CD4-positive, alpha-beta T cell treated with Interleukin-15 for 1 hour (primary cell): Measurements from ENCODE around the gene OSBPL2.

Experiments
- DNase-seq: peaks from one replicate; pipeline ENCODE4 v3.0.0-alpha.2; 2020

OSBPL2 gene

DNA sequence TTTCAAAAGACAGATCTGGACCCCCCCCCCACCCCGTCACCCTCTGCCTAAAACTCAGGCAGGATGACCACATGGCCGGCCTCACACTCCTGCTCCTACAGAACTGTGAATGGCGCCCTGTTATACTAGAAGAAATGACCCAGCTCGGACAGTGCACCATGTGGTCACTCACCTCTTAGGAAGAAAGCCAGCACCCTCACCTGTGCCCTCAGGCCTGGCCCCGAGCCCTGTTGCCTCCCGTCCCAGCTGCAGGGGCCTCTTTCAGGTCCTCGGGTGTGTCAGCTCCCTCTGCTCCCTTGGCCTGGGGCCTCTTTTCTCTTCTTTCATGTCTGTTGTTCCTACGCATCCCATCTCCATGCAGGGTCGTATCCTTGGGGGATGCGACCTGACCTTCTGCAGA, 23.7 kb downstream of the OSBPL2 start:
- no peak for DNase-seq

DNA sequence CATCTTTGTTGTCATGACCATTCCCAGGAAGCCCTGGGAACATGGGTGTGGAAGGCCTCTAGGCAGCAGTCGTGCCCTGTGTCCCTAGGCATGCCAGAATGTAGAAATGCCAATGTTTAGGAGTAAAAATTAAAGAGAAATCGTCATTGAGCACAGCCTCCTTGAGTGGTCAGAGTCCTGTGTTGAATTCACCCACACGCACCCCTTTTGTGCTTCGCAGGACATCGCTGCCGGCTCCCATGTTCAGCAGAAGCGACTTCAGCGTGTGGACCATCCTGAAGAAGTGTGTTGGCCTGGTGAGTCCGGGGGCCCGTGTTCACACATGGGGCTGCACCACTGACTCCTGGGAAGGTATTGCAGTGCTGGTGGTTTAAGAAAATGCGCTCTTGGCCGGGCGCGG, 25.1 kb downstream of the OSBPL2 start:
- DNase-seq, result no peak

DNA sequence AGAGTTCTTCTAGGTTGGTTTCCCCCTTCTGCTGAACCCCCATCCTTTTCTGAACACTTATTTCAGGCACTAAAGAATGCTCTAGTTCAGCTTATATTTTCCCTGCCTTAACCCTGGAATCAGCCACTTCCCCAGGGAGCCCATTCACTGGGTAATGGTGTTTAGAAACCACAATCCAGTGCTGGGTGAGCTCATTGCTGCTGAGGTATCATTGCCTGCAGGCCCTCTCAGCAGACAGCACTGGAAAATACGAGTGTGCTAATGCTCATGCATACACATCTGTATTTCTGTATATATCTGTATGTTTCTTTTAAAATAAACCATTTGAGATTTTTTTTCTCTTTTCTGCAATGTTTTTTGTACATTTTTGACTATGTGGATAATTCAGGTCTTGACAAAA, 27.0 kb downstream of the OSBPL2 start:
- DNase-seq, result no peak

DNA sequence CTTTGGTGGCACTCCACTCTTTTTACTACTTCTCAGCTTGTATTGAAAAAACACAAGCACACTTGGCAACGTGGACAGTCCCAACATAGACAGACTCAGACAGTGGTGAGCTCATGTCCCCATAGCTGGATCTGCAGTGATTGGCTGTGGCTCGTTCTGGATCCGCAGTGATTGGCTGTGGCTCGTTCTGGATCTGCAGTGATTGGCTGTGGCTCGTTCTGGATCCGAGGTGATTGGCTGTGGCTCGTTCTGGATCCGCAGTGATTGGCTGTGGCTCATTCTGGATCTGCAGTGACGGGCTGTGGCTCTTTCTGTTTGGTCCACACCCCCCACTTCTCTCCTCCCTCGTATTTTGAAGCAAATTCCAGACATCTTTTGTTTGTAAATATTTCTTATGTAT, 28.0 kb downstream of the OSBPL2 start:
- no peak for DNase-seq

DNA sequence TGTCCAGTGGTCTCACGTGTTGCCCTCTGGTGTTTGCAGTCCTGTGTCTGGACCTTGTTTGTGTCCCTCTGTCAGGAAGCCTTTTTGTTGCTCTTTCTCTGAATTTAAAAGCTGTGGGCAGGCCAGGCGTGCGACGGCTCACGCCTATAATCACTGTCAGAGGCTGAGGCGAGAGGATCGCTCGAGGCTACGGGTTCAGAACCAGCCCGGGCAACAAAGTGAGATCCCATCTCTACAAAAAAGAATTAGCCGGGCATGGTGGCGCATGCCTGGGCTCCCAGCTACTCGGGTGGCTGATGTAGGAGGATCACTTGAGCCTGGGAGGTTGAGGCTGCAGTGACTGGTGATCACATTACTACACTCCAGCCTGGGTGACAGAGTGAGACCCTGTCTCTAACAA, 28.5 kb downstream of the OSBPL2 start:
- no peak for DNase-seq

DNA sequence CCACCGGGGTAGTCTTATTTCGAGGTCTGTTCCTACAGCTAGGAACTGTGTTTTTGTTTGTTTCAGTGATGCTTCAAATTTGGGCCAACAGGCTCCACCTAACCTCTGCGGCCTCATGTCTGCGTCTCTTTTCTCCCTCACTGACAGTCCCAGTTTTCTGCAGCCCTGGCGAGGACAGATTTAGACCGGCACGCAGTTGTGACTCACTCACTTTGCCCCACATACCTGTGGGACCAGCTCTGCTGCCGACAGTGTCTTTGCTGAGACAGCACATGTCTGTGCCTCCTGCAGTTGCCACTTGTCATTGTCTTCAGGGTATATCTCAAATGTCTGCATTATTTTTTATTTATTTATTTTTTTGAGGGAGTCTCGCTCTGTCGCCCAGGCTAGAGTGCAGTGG, 29.2 kb downstream of the OSBPL2 start:
- DNase-seq, result no peak

DNA sequence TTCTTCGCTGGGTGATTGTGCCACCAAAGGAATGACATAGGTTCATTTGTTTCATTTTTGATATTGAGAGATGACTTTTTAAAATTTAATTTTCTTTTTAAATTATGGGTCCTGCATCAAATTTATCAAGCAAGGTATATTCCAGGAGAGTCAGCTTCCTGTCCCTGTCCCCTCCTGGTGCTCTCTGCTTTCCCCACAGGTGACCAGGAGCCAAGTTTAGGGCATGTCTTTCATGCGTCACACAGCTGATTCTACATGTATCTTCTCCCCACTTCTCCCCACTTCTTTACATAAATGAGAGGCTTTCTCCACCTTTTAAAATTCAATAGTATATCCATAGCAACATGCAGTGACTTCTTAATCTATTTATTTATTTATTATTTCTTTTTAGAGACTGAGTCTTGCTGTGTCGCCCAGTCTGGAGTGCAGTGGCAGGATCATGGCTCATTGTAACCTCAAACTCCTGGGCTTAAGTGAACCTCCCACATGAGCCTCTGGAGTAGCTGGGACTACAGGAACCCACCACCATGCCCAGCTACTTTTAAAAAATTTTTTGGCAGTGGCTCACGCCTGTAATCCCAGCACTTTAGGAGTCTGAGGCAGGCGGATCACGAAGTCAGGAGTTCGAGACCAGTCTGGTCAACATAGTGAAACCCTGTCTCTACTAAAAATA, 30.0 kb downstream of the OSBPL2 start:
- DNase-seq, result no peak

DNA sequence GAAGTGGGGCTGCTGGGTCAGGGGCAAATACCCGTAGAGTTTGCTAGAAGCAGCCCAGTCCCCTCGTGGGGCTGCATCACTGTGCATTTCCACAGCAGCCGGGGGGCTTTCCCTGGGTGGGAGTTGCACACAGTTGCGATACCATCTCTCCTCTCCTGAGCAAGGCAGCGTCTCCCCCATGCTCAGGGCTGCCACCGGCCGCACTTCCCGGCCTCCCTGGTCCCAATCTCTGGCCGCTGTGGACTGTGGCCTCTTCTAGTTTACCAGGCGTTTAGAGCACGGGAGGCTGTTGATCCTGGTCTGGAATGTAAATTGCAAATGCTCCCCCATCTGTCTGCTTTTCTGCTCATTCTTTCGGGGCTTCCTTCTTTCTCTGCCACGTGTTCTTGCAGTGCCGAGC, 31.1 kb downstream of the OSBPL2 start:
- DNase-seq, result no peak

DNA sequence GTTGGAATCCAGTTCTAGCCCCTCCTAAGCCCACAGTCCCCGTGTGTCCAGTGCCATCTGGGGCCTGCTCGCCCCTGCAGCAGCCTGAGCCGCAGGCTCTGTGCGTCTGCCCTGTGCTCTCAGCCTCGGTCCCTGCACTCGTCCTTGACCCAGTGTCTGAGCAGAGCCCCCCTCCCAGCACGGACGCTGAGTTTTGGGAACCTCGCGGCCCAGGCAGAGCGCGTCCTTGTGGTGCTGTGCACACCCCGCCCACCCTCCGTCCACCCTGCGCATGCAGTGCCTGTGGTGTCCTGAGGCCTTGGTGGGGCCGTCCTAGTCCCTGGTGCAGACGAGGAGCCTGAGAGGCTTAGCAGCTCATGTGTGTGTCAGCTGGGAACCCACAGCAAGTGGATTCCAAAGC, 31.6 kb downstream of the OSBPL2 start:
- no peak for DNase-seq

DNA sequence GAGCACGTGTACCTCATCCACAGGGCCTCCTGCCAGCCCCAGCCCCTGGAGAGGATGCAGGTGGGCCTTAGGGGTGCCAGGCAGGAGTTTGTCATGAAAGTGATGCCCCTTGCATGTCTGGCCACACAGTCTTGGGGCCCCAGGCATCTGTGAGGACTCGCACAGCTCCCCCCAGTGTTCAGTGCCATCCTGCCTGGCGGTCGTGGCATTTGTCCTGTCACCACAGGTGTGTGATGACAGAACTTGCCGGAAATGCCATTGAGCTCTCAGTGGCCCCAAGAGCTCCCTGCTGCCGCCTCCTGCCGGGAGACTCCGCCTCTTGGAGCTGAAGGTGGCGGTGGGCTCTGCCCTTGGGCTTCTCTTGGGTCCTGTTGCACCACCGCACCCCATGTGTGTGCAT, 33.9 kb downstream of the OSBPL2 start:
- no peak for DNase-seq

DNA sequence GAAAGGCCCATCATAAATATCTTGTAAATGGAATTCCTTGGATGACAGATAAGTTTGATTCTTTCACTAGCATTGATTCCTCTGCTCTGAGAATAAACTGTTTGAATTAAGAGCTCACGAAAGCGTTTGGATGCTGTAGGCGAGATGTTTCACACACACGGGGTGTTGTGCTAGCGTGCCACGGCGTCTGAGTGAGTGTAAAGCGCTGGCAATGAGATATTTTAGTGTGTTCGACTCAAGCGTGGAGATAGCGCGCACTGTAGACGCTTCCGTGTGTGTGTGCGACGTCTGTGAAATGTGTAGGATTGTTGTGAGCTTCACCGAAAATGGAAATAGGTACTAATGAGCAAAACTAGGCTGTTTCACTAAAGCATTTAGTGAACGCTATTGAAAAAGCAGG, 35.1 kb downstream of the OSBPL2 start:
- no peak for DNase-seq

DNA sequence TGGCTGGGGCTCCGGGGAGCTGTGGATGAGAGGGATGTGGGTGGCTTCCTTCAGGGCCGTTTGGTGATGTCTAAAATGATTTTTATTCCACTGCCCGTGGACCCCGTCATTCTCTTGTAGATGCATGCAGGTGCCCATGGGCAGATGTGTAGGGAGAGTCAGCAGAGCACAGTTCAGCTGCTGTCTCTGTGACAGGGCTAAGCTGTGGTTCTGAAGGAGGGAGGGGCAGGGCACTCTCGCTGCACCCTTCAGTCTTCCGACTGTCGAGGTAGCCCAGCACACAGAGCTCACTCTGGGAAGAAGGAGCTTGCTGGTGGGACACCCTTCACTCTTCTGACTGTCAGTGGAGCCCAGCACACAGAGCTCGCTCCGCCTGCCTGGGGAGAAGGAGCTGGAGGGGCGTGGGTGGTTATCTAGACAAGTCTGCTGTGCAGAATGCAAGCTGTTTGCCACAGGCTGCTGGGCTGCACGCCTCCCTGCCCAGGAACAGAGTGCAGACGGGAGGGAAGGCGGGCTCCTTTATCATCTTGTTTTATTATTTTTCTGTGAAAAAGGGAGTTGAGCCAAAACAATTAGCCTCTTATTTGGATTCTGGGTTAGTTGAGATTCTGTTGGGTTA, 36.1 kb downstream of the OSBPL2 start:
- no peak for DNase-seq

DNA sequence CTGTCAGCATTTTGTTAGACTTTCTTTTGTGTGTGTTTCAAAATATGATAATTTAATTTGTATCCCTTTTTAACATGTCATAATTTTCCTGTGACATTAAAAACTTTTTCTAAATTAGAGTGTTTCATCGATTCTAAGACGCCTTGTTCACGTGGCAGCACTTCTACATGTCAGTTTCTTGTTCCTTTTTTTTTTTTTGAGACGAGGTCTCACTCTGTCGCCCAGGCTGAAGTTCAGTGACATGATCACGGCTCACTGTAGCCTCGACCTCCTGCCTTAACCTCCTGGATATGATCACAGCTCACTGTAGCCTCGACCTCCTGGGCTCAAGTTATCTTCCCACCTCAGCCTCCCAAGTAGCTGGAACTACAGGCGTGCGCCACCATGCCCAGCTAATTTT, 36.9 kb downstream of the OSBPL2 start:
- DNase-seq, result no peak

DNA sequence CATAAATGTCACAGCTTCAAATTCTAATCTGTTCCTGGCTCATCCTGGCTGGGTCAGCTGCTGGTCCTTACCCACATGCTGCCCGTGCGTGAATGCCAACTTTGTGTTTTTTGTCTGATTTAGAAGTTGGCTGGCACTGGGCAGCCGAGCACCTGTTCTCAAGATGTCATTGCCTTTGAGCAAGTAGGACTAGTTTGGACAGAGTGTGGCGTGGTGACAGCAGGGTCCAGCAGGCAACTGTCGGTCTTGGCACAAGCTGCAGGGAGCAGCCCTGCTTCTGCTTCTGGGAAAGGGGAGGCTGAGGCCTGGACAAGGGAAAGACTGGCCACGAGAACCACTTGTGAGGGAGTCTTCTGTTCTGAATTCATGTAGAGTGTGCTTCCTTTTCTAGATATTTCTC, 38.1 kb downstream of the OSBPL2 start:
- DNase-seq, result no peak

DNA sequence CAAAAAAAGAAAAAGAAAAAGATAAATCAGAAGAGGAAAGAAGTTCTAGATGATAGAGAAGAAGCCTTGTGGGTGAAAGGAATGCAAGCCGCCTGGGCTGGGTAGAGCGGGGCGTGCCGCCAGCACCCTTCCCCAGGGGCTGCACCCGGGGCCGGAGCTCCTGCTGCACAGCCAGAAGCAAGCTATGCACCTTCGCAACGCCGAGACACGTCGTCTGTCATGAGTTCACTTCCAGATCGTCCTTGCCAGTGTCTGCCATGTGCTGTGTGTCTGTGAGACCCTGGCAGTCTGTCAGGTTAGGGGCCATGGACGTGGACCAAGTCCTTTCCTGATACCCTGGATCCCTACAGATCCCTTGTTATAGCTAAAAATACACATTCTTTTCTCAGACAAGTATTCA, 38.9 kb downstream of the OSBPL2 start:
- no peak for DNase-seq

DNA sequence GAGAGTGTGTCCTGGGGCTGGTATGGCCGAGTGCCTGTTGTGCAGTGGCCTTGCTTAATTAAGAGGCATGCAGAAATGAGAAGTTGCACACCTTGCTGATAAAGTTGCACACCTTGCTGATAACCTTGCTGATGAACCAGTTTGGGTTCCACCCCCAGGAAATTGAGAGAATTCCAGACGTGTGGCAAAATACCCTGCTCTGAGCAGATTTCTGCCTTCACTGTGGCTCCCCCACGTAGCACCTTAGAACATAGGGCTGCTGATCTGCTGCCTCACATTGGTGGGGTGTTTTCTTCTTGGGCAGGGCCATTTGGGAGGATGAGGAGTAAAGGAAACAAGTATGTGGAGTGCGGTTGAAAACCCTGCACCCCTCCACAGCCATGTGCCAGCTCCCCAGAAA, 42.0 kb downstream of the OSBPL2 start:
- DNase-seq, result no peak

DNA sequence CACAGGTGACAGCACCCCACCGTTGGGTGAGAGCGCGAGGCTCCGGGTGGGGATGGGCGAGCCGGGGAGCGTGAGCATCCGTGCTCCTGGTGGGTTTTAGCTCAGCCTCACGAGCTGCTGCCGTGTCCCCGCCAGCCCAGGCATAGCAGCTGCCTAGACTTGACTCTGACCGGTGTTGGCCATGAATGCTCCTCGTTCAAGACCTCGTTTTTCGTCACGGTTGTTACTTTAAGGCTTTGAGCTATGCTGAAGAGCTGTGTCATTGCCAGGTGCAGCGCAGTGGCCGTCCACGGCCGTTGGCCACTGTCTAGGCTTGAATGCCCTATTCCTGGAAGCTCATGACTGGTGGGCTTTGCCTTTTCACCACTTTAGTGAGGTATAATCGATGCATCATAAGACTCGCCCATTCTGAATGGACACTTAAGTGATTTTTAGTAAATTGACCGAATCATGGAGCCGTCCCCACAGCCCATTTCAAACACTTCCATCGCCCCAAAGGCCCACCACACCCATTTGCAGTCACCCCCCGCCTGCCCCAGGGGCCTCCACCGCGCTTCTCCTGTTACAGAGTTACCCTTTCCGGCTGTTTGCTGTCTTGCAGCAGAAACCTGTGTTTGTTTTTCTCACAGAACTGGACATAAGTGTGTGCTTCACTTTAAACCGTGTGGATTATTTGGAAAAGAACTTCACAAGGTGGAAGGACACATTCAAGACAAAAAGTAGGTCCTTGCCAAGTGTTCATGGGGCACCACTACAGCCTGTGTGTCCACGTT, 43.0 kb downstream of the OSBPL2 start:
- DNase-seq, result no peak

DNA sequence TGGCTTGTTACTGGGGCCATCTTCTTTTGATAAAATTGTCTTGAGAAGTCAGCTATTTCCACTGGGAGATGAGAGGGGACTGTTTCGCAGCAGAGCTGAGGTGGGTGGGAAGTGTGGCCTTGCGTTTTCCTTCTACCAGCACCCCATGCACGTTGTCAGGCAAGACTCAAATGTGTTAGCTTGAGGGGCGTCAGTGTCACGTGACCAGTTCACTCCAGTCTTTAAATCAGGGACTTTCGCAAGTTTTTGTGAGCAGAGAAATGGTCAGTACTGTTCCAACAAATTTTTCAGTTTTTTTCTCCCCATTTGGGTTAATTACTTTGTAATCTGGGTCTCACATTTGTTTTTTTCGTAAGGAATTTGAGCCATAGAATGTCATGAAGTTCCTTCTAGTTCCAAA, 43.8 kb downstream of the OSBPL2 start:
- DNase-seq, result no peak

DNA sequence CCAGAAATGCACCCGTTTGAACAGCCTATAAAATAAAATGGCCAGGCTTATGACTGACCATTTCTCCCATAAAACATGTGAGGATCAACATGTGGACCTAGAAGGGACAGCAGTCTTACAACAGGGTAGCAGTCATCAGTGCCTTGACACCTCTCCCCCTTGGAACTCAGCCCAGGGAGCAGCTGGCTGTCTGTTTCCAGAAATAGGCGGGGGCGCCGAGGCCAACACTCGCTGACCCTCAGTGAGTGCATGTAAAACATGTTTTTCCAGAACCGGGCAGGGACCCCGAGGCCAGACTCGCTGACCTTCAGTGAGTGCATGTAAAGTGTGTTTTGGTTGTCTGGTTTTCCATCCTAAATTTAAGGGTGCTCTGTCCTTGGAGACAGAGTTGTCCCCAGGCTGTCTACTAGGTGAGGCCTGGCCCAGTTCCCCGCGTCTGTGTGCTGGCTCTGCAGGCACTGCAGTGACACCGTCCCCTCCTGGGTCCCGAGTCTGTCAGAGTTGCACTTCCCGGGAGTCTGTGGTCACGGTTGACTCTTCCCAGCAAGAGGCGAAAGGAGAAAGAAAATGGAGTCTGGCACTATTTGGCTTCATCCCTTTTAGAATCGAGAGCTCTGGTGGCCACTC, 44.7 kb downstream of the OSBPL2 start:
- no peak for DNase-seq

DNA sequence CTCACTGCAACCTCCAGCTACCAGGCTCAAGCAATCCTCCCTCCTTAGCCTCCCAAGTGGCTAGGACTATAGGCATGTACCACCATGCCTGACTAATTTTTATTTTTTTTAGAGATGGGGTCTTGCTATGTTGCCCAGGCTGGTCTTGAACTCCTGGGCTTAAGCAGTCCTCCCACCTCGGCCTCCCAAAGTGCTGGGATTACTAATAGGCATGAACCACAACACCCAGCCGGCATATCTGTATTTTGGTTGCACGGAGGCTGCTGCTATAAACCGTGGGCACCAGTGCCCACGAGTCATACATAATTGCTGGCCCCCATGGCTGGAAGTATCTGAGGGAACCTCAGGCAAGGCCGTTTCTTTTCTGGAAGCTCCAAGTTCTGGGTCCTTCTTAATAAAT, 46.1 kb downstream of the OSBPL2 start:
- DNase-seq, result no peak

DNA sequence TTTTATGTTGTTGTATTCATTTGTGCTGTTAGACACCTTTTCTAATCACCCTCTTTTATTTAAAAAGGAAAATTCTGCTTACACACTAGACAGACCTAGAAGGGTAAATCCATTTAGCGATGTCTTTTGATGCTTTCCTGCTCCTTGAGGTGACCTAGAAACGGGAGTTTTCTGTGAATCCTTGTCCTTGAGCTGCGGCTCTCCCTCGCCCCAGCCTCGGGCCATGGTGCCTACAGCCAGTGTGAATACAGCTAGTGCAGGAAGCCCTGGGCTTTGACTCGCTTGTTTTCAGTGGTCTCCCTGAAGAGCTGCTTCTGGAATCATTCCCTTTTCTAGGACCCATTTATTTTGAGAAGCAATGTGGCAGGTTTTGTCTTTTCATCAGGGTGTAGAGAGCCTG, 46.8 kb downstream of the OSBPL2 start:
- DNase-seq, result no peak

DNA sequence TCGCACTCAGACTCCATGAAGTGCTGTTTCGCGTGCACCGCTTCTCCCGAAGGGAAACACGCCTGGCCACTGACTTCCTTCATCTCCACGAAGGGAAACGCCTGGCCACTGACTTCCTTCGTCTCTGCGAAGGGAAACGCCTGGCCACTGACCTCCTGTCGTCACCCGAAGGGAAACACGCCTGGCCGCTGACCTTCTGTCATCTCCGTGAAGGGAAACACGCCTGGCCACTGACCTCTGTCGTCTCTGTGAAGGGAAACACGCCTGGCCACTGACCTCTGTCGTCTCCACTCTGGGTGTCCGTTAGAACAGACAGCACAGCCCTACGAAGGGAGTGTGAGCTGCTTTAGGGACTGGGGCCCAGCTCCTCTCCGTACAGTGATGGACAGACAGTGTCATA, 47.4 kb downstream of the OSBPL2 start:
- DNase-seq, result no peak

DNA sequence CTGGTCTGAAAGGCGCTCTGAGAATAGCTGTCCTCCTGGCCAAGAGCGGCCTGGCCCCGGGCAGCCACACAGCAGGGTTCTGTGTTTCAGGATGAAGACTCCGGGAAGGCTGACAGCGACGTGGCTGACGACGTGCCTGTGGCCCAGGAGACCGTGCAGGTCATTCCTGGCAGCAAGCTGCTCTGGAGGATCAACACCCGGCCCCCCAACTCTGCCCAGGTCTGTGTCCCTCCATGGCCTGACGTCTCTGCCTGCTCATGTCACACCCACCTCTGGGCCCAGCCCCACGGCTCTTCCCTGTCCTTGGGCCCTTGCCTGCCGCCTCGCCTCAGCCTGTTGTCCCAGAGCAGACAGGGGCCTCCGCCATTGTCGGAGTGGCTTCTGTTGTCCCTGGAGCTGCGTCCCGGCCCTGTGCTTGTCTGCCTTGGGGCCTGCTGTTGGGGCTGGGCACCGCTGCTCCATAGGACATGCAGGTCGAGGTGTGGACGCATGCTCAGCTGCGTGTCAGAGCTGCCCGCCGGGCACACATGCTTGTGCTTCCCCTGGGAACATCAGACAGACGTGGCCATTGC, 48.3 kb downstream of the OSBPL2 start:
- DNase-seq, result no peak

DNA sequence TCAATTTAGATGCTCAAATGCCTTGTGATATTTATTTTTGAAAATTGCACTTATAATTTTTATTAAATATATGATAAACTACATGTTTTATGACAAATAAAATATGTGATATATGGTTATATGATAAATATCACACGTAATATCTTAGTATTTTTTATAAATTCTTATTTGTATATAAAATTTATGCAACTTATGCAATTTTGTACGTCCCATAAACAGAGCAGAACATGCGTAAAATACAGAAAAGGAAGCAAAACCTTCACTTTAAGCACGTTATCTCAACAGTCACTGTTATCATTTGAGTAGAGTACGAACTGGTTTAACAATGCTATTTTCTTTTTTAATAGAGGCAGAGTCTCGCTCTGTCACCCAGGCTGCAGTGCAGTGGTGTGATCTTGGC, 48.8 kb downstream of the OSBPL2 start:
- DNase-seq, result no peak
